HG03469 (cell line): Measurements from ENCODE around the gene CDC14B.
"Not testable (repeated sequence)": the region's sequence is repeated elsewhere in the genome, so short reads cannot be mapped to it uniquely, and the experiment has no call there.

Experiments
- ATAC-seq: cut with Tn5 transposase; IDR thresholded peaks from one replicate; pipeline ENCODE4 v1.9.1; 2021; ENCODE audit warnings: mild to moderate bottlenecking, moderate library complexity, moderate number of reproducible peaks; ENCODE audit not compliant: unreplicated experiment

Gene CDC14B

DNA sequence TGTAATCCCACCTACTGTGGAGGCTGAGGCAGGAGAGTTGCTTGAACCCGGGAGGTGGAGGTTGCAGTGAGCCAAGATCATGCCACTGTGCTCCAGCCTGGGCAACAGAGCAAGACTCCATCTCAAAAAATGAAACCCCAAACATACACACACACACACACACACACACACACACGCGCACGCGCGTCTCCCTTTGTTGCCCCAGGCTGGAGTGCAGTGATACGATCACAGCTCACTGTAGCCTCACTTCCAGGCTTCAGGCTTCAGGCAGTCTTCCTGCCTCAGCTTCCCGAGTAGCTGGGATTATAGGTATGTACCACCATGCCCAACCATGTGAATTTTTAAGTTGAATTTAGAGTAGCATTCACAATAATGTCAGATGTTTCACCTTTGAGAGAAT is 13.9 kb upstream of the CDC14B start:
- not testable (repeated sequence) for ATAC-seq

DNA sequence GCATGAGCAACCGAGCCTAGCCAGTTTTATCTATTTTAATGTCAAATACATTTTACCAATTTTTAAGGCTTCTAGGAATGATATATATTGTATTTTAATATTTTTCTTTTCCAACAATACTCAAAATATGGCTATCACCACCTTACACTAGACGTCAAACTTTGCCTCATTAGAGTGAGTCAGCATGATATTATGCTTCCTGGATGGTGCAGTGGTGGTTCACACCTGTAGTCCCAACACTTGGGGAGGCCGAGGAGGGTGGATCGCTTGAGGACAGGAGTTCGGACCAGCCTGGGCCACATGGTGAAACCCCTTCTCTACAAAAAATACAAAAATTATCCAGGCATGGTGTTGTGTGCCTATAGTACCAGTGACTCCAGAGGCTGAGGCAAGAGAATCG is 7.3 kb upstream of the CDC14B start:
- ATAC-seq, result no peak

DNA sequence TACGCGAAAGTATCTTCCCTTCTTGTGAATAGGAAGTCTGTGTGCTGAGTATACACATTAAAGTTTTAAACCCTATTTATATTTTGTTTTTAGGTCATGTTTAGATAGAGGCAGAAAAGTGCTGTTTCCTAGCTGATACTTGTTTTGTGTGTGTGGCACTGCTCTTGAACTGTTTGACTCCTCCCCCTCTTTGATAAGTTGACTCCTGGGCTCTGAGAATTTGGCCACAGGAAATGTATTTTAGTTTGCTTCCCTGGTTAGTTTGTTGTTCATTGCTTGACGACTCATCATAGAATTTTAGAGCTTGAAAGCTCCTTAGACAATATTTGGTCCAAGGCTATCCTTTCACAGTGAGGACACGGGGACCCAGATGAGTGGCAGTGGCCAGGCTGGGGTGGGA is 2.0 kb upstream of the CDC14B start:
- ATAC-seq, result no peak

DNA sequence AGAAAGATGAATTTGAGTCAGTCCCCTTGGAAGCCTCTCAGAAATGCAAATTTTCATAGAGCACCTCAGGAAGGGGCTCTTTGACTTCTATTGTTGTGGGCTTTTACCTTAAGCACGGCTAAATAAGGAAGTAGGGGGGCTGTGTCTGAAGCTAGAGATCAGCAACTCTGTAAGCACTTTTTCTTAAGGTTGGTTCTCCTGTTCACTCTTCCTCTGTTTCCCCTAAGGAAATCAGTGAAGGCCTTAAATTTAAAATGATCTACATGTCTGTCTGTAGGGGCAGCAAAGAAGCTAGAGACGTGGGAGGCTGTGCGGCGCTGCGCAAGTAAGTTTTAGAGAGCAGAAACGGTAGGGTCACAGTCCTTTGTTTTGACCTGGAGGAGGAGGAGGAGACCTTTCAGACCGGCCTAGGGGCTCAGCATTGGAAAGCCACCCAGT is 1.2 kb upstream of the CDC14B start:
- ATAC-seq, result no peak

DNA sequence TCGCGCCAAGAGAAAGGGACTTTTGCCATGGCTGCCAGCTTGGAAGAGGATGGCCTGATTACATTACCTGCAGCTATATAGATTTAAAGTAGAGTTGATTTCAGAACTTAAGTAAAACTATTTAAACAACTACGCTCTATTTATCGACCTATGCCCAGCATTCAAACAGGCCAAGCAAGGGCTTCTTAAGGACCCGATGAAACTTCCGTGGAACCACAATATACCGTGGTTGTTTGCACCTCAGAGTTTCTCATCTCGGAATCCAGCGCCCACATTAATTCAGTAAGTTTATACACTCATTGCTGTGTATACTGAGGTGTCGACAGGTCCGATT is 505 bp upstream of the CDC14B start:
- no peak for ATAC-seq

DNA sequence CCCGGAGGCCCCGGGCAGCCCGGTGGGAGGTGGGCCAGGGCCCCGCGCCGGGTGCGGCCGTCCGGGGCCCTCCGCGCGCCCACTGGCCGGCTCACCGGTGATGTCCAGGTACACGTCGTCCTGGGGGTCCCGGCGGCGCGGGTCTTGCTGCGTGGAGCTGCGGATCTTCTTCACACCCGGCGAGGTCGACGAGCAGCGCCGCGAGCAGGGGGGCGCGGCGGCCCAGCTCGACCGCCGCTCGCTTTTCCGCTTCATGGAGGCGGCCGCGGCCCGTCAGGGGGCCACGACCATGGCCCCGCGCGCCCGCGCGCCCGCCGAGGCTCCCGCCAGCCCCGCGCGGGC is 548 bp downstream of the CDC14B start:
- no peak for ATAC-seq

DNA sequence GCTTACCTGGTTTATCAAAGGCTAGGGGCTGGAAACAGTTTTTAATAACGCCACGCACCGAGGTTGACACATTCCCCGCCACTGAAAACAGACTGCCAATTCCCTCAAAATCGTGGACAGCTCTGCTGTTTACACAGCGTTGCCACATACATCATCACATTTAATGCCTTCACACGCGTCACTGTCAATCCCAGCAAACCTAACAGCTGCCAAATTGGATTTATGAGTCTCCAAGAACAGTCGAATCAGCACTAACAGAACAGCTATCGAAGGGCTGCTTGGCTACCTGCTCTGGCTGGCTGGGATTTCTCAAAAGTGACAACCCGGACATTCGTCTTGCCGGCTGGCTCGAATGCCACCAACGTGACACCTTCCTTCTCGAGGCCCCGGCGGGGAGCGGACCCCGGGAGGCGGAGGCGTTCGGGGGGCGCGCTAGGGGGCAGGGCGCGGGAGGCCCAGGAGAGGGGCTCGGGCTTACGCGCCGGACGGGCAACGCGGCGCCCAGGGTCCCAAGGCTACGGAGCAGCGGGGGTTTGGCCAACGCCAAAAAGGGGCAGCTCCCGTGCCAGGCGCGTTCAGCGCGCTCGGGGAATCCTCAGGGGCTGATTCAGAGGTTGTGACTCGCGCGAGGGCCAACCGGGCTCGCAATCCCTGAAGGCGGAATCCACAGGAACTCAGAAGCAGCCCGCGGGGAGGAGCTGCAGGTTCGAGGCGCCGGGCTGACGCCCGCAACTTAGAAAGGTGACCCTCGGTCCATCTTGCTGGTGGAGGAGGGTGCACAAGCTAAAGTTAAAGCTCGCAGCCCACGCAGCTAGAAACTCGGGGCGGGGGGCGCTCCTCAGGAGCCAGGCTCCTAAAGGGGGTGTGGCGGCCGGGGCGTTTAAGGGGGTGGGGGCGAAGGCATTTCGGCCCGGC is 1.2 kb downstream of the CDC14B start:
- ATAC-seq, result no peak

DNA sequence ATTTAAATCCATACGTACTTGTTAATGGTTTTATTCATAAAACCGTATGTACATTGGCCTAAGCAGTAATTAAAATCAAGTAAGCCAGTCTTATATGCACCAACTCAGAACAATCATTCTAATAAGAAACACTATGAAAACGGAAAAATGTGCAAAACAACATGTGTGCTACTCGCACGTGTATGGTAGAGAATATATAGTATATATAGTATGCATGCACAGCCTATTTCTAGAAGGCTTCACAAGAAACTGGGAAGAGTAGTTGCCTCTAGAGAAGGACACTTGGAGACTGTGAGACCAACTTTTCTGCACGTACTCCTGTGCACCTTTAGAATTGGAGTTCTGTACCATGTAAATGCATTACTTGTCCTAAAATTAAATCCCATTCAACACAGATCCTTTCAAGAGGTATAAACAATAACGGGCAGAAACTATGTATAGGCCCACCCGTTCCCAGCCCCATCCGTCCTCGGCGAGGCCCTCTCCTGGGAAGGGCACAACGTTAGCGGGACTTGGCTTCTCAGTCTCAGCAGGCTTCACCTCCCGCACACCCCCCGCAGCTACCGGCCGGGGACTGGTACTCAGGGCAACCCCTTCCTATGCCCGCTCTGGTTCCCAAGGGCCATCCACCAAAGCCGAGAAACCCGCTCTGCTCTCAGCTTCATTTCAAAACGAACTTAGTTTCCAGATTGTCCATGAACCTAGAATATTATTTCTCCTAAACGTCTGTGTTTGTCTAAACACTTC is 2.0 kb downstream of the CDC14B start:
- ATAC-seq, result no peak

DNA sequence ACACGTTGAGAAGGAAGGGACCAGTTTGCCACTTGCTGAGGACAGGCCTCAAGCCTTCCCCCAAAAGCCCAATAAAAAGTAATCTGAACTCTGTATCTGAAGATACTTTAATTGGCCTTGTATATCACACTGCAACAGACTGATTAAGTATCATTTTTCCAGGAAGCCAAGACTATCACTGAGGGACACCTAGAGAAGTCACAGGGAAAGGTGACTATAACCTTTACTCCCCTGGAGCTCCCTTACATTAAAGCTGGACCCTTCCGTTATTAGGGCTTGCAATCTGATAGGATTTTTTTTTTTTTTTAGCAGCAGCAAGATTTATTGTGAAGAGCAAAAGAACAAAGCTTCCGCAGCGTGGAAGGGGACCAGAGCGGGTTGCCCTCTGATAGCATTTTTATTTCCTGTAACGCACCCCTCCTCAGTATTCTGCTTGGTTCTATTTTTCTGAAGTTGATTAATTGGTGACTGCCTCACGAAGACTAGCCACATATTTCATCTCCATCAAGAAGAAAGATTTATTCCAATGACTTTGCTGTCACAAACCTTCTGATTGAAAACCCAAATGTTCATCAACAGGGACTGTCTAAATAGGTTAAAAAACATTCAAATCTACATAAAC is 2.7 kb downstream of the CDC14B start:
- ATAC-seq, result no peak

DNA sequence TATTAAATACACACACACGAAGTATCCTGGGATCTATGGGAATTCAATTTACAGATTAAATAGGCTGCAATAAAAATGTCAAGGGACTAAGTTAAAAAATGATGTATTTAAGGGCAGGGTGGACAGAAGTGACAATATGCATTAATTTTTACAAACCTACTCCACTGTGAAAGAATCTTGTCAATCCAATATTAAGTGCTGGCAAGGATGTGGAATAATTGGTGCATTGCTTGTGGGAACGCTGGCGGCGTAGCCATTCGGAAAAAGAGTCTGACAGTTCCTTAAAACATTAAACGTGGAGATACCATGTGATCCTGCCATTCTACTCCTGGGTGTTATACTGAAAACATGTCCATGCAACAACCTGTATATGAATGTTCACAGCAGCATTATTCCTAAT is 4.2 kb downstream of the CDC14B start:
- no peak for ATAC-seq

DNA sequence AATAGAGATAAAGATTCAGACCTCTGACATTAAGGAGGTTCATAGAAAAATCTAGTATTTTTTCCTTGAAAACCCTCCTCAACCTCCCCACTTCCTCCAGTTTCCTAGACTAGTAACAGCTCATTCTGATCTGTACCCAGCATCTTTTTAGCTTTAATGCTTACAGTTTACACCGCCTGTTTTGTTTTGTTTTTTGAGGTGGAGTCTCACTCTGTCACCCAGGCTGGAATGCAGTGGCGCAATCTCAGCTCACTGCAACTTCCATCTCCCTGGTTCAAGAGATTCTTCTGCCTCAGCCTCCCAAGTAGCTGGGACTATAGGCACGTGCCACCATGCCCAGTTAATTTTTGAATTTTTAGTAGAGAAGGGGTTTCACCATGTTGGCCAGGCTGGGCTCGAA is 5.0 kb downstream of the CDC14B start:
- ATAC-seq, result not testable (repeated sequence)

DNA sequence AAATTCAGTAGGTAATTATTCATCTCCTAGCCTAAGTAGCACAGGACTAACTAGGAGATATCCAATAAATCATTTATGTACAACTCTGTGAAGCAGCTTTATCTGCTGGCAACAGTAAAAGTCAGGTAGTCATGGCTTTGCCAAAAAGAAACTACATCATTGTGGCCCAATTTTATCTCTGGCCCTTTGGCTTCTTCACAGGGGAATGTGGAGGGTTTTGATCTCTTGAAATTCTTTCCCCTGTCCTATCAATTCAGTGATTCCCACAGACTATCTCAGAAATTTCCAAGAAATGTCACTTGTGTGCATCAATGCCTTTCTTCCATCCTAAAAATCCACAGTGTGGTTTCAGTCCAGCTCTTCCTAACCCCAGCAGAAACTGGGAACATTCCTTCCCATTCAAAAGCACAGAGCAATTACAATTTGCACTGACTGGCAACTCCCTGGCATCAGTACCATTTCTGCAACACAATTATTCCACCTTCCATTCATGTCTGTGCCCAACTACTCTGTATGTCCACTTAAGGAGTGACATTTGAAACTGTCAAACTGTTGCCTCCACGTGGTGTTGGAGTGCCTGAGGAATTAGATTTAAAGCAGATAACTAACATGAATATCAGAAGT is 6.6 kb downstream of the CDC14B start:
- ATAC-seq, result no peak

DNA sequence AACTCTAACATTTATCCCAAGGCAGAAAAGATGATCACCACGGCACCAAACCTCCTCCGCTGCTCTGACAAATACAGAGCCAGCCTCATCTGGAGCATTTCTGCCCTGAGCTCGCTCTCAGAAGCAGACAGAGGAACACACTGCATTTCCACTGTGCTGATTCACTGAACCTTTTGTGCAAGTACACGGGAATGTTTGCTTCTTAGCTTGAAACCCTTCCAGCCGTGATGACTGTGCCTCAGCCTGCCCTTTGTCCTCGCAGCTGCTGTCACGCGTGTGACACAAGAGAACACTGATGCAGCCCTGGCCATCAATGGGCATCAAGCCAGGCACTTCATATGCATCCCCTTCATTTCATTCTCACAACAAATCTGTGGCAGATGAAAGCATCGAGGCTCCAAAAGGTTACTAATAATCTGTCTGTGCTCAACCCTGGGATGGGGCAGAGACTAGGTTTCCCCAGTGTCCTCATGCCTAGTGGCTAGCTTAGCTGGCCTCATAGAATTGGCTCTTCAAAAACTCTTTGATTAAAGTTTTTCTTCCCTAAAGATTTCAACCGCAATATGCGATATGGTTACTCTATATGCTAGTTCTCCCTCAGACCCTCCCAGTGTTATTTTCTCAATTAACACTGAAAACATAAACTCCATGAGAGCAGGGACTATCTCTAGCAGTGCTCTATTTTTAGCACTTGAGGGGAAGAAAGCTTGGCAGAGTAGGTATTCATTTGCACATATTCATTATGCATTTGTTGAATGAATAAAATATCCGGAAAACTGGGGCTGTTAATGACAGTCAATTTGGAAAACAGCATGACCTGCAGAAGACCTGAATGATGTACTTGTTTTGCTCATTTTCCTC is 7.3 kb downstream of the CDC14B start:
- no peak for ATAC-seq

DNA sequence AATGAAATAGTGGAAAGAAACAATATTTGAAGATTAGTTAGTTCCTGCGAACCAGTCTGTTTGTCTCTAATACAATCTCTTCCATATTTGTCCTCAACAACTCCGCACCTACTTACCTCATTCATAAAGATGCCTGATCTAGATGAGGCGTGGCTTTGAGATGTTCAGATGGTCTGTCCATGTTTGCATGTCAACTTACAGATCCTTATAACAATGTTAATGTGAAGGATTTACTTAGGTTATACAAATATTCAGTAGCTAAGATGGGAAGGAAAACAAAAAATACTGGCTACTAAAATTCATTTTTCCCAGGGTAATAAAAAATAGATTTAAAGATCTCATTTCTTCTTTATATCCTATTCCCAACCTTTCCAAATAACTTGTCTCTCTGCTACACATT is 8.3 kb downstream of the CDC14B start:
- no peak for ATAC-seq

DNA sequence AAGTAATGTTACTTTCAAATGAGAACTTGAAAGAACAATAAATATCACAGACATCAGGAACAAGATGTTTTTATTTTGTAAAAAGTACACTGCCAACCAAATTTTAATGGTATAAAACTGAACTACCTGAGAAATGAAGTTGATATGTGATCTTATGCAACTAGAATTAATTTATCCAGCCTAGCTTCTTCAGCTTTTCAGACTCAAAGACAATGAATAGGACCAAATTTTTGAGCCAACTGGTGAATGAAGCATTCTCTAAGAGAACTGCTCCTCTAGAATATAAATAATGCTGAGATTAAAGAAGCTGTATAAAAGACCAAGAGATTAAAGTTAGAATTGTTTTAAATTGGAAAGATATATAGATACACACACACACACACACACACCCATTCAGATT is 9.9 kb downstream of the CDC14B start:
- ATAC-seq, result no peak

DNA sequence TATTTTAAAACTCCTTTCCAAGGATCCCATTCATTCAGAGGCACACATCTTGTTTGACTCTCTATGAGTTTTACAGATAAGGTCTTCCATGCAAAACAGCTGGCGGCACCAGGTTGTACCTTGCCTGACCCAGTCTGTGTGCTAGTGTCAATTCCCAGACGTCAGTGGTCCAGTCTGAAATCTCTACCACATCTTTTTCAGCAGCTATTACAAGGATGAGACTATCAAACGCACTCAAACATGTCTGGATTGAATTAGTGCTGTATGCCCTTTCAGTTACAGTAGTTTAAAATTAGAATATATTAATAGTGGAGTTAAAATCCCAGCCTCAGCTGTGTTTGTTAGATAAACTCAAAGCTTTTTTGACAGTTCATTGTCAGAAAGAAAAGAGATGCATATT is 11.7 kb downstream of the CDC14B start:
- ATAC-seq, result no peak

DNA sequence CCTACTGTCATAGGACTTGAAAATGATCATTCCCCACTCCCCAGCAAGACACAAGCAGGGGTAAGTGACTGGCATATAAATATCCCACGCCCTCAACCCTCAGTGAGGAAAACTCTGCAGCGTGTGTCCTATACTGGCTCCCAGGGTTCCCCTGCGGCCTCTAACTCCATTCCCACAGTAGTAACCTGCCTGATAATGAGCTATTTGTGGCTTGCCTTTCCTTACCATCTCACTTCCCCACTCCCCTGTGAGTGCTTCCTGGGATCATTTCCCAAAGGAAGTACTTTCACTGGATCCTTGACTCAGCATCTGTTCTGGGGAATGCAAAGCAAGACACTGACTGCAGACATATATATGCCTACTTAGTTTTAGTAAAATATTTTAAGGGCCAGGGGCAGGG is 14.3 kb downstream of the CDC14B start:
- no peak for ATAC-seq

DNA sequence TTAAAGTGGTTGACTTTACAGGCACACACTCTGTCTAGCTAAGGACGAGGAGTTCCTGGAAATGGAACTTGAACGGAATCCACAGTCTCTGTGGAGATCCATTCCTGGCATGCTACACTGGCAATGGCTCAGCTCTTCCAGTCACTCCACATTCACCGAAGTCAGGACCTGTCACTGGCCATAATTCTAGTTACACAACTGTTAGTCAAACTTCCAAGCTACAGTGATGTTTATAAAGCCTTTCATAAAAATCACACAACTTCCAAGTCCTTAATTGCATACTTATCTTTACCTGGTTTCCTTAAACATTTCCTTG is 15.7 kb downstream of the CDC14B start:
- ATAC-seq, result no peak

DNA sequence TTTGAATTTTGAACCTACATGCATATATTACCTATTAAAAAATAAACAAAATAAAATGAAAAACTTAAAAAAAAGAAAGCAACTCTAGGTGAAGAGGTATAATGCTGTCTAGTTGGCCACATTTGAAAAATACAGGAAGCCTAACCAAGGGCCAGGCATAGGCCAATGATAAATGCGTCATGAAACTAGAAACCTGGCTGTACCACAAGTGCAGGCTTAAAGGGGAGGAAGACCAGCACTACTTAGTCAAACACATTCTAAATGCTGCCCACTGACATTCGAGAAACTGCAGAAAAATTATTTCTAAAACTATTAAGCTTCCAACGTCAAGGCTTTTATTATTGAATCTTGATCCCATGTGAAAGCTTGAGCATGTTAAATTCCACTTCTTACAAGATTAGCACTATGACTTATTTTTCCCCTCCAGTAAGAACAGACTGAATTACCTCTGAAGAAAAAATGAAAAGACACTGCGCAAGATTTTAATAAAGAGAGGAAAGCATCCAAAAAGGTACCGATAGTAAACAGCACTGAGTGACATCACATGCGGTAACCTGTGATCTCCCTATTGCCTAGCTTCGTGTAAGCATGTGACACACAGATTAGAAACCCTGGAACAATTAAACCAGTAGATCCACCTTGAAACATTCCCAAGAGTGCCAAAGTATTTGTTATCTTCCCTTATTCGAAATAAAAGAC is 16.2 kb downstream of the CDC14B start:
- no peak for ATAC-seq

DNA sequence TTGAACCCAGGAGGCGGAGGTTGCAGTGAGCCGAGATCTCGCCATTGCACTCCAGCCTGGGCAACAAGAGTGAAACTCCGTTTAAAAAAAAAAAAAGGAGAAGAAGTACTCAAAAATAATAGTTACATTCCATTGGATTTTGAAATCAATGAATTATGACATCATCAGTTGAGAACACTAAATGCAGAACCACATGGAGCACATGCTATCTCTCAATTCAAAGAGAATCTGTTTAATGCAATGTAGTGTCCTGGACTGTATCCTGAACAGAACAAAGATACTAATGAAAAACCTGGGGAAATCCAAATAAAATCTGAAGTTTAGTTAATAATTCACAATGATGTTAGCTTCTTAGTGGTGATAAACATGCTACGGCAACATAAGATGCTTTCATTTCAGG is 20.3 kb downstream of the CDC14B start:
- no peak for ATAC-seq
